NCI-H345 treated with DMSO at 0.1 percent for 48 hours (cell line): ENCODE results near the gene DTD1.

Experiments used
- DNase-seq: peaks from one replicate; lab custom pipeline; 2025; ENCODE audit not compliant: unreplicated experiment; lab: John Stamatoyannopoulos, UW

DTD1 gene

GRCh38 chr20:18587665-18588573, at the start of gene DTD1:
TSS of gene DTD1 (plus strand) at chr20:18588054. CDS start at chr20:18588073, 19 bp downstream.
- peak; percentile 89 for DNase-seq

GRCh38 chr20:18541741-18542140, 46.1 kb upstream of the DTD1 start:
- no peak for DNase-seq

GRCh38 chr20:18543216-18543615, 44.6 kb upstream of the DTD1 start:
- DNase-seq: no peak

- DNase-seq: peak; percentile 99
These were observed 43.9 kb upstream of the DTD1 start for GRCh38 chr20:18543932-18544331.

GRCh38 chr20:18545566-18545965, 42.3 kb upstream of the DTD1 start:
- no peak for DNase-seq

- no peak for DNase-seq
These were observed 39.4 kb upstream of the DTD1 start for GRCh38 chr20:18548465-18548864.

GRCh38 chr20:18553746-18554145, 34.1 kb upstream of the DTD1 start:
- no peak for DNase-seq

GRCh38 chr20:18566892-18567738, 20.7 kb upstream of the DTD1 start, which contains the start of gene SMIM26:
TSS of gene SMIM26 (plus strand) at chr20:18567432. CDS start at chr20:18567479, 47 bp downstream.
- peak; percentile 92 for DNase-seq

- no peak for DNase-seq
These were observed 20.1 kb upstream of the DTD1 start for GRCh38 chr20:18567739-18568091.

- no peak for DNase-seq
These were observed 16.8 kb upstream of the DTD1 start for GRCh38 chr20:18571009-18571408.

- DNase-seq: no peak
These were observed 16.3 kb upstream of the DTD1 start for GRCh38 chr20:18571578-18571977.

- no peak for DNase-seq
These were observed 9.9 kb upstream of the DTD1 start for GRCh38 chr20:18577942-18578341.

- DNase-seq: no peak
These were observed 9.3 kb upstream of the DTD1 start for GRCh38 chr20:18578581-18578980.

- DNase-seq: no peak
These were observed 7.8 kb upstream of the DTD1 start for GRCh38 chr20:18580012-18580411.

GRCh38 chr20:18585134-18585533, 2.7 kb upstream of the DTD1 start:
- no peak for DNase-seq

- DNase-seq: no peak
These were observed 700 bp downstream of the DTD1 start for GRCh38 chr20:18588574-18588933.

- DNase-seq: no peak
These were observed 2.3 kb downstream of the DTD1 start for GRCh38 chr20:18589941-18590674.

GRCh38 chr20:18596270-18596669, 8.4 kb downstream of the DTD1 start:
- no peak for DNase-seq

- no peak for DNase-seq
These were observed 21.9 kb downstream of the DTD1 start for GRCh38 chr20:18609741-18610140.

- peak; percentile 9 for DNase-seq
These were observed 23.6 kb downstream of the DTD1 start for GRCh38 chr20:18611492-18611891.

- DNase-seq: no peak
These were observed 25.7 kb downstream of the DTD1 start for GRCh38 chr20:18613553-18613952.
